Ammon's horn (tissue), 1 donor: ENCODE measurements around the gene METTL22.

Experiments
- DNase-seq: peaks from one replicate; pipeline ENCODE4 v3.0.0-alpha.2; 2016; ENCODE audit warnings: low spot score

METTL22 gene

GRCh38 chr16:8594149-8594666, 27.3 kb upstream of the METTL22 start:
- DNase-seq: no peak

DNA sequence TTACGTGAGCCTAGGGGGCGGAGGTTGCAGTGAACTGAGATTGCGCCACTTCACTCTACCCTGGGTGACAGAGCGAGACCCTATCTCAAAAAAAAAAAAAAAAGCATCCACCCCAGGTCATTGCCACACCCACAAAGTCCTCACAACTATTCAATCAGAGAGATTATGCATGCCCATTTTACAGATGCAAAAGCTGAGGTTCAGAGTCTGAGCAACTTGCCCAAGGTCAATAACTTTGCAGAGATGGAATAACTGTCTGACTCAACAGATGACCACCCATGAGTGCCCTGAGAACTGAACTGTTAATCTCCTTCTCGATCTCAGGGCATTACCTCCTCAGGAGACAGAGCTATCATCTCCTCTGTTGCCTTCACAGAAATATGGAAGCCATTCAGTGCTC, 25.7 kb upstream of the METTL22 start:
- no peak for DNase-seq

DNA sequence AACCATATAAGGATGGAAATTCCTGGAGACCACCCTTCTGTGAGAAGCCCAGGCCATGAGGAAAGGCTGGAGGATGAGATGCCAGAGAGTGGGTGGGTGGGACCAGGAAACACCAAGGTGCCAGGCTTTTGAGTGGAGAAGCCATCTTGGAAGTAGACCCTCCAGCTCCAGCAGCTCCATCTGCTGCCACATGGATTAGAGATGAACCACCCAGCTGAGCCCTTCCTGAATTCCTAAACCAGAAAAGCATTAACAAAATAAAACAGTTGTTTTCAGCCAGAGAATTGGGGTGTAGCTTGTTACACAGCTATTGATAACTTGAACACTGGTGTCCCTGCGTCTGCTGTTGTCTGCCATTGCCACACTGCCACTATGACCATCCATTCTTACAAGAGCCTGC, 24.9 kb upstream of the METTL22 start:
- no peak for DNase-seq

- no peak for DNase-seq
These were observed 21.2 kb upstream of the METTL22 start for GRCh38 chr16:8600144-8600775.

GRCh38 chr16:8605554-8605953, 15.9 kb upstream of the METTL22 start:
- DNase-seq: no peak

DNA sequence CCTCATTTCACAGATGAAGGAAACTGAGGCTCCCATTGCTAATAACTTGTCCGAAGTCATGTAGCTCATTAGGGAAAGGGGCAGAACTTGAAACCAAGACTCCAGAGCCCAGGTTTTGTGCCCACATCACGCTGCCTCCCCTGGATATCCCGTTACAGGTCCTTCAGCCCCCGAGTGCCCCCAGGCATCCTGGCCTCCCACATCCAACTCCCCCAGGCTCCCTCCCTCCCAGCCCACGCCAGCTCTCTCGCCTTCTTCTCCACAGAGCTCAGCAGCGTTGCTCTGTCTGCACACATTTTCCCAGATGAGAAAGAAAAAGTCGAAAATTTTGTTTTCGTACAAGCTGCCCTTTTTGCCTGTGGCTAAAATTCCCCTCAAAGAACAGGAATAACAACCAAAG, 14.3 kb upstream of the METTL22 start:
- DNase-seq: no peak

- DNase-seq: no peak
These were observed 10.4 kb upstream of the METTL22 start for GRCh38 chr16:8611122-8611521.

- no peak for DNase-seq
These were observed 9.5 kb upstream of the METTL22 start for GRCh38 chr16:8611886-8612600.

DNA sequence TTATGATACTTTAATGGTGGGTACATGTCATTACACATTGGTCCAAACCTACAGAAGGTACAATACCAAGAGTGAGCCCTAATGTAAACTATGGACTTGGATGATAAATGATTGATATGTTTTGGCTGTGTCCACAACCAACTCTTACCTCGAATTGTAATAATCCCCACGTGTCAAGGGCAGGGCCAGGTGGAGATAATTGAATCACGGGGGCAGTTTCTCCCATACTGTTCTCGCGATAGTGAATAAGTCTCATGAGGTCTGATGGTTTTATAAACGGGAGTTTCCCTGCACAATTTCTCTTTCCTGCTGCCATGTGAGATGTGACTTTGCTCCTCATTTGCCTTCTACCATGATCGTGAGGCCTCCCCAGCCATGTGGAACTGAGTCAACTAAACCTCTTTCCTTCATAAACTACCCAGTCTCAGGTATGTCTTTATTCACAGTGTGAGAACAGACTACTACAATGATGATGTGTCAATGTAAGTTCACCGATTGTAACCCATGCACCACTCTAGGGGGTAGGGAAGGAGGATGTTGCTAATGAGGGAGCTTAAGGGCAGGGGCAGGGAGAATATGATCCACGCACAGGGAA, 7.0 kb upstream of the METTL22 start:
- DNase-seq: no peak

- DNase-seq: no peak
These were observed 1.7 kb upstream of the METTL22 start for GRCh38 chr16:8619671-8620370.

- DNase-seq: no peak
These were observed 963 bp upstream of the METTL22 start for GRCh38 chr16:8620535-8620934.

DNA sequence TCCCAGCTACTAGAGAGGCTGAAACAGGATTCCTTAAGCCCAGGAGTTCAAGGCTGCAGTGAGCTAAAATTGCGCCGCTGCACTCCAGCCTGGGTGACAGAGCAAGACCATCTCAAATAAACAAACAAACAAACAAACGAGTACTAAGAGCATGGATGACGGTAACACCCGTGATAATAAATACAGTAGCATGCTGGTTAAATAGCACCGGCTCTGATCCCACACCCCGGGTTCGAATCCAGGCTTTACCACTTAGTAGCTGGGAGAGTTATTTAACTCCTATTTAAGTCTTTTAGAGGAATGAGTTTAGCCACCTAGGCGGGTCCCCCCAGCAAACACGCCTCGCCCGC, 301 bp upstream of the METTL22 start:
- DNase-seq: no peak

GRCh38 chr16:8622315-8622656, 788 bp downstream of the METTL22 start:
- no peak for DNase-seq

DNA sequence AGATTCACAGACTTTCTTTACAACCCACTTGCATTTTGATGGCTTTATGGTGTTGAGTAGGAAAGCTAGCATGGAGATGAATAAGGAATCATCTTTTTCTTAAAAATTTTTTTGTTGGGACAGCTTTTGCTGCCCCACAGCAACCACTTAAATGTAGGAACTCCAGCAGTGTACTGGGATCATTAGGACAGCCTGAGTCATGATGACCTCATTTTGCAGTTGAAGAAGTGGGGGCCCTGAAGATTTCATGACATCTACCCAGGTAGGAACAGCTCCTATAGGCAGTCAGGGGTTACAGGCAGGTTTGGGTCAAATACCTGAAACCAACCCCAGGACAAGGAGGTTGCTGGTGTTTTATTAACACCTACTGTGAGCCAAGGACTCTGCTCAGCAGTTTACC, 2.1 kb downstream of the METTL22 start:
- DNase-seq: no peak

GRCh38 chr16:8625491-8626087, 4.1 kb downstream of the METTL22 start:
- DNase-seq: no peak

- DNase-seq: no peak
These were observed 5.4 kb downstream of the METTL22 start for GRCh38 chr16:8626946-8627345.

DNA sequence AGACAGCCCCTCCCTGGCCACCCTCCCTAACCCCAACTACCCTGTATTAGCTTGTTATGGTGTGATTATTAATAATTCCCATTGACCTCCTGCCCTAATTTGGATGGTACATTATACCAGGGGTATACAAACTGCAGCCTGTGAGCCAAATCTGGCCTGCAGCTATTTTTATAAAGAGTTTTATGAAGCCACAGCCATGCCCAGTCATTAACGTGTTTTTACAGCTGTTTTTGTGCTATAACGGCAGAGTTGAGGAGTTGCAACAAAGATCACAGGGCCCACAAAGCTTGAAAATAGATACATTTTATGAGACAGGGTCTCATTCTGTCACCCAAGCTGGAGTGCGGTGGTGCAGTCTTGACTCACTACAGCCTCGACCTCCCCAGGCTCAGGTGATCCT, 6.0 kb downstream of the METTL22 start:
- no peak for DNase-seq

DNA sequence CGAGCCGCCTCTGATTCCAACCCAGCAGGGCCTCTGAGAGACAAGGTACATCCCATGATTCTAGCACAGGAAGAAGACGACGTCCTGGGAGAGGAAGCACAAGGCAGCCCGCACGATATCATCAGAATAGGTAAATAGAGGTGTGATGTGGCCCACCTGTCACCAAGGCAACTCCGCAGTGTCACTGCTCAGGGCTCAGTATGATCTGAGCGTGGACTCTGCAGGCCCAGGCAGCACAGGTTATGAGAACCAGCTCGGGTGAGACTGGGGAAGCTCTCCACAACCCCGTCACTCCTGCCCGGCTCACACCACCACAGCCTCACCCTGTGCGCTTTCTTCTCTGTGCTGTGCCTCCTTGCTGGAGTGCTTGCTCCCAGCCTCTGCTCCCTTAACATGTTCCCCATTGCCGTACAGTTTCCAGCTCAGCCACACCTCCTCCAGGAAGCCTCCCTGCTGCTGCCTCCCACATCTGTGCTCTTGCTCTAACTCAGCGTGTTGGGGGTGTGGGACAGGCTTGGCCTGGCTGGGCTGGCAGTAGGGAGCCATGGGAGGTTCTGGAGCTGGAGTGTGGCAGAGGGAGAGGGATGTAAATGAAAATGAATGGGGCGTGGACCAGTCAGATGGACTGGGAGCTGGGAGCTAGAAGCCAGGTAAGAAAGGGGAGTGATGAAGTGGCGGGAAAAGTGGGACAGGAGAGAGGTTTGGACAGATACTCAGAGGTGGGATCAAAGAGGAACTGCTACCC, 7.7 kb downstream of the METTL22 start:
- DNase-seq: no peak

DNA sequence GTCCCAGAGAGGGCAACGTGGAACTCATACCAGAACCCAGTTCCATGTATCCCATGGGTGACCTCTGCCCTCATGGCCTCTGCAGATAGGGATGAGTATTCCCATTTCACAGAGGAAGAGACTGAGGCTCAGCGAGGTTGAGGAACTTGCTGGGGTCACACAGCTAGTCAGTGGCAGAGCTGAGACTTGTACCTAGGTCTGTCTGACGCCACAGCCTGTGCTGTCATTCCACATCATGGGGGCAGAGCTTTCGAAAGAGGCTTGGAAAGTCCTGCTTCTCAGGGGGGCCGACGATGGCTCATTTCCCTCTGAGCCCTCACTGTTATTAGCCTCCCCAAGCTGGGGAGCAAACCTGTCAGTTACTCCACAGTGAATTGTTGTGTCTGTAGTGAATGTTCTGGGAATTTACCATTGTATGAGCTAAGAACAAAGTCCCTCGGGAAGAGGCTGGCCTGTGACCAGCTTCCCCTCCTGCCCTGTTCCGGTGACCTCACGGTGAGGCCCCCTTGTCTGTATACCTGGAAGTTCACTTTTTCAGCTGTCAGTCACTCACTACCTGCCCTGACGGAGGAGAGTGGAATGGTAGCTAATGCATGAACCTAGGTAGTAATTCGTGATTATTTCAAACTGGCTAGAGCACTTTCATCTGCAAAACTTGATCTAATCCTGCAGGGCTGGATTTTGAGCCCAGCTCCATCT, 8.9 kb downstream of the METTL22 start:
- no peak for DNase-seq

DNA sequence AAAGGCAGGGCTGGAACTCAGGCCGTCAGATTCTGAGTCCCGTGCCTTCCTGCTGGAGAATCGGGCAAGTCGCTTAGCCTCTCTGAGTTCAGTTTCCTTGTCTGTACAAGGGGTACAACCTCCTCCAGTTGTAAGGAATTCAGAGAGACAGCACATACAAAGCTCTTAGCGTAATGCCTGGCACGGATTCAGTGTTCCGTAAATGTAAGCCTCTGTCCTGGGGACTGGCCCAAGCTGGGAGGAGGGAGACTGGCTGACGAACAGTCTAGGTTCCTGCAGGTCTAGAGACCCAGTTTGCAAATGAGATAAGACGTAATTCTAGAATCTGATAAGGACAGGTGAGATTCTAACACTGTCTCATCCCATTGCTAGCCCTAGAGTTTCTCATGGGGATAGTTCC, 9.9 kb downstream of the METTL22 start:
- DNase-seq: peak; percentile 25

DNA sequence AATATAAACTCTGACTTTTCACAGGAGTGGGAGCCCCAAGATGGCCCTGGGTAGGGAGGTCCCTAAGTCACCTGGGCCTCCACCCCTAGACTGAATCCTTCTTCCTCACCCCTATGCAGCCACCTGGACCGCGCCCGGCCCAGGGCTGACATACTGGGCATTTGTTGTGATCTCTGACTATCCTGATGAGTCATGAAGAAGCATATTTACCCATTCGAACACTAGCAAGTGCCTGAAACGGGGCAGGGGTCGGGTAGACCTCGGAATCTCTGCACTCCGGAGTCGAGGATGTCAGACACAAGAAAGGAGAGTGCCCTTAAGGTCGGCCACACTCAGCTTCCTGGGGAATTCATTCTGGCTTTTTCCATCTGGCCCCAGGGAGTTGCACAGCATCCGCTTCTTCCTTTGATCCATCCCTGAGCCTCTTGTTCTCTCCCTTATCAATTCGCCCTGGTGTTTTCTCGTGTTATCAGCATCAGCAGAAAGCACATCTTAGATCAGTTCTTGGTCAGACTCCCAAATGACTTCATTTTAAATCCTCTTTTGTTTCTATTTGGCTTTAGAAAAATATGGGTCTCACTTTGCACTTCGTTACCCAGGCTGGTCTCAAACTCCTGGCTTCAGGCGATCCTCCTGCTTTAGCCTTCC, 10.4 kb downstream of the METTL22 start:
- no peak for DNase-seq
